Retina (tissue), 1 donor: ENCODE results near the gene DDX31.
A peak's percentile ranks its signal among the peaks of the same experiment; 100 is the strongest.
"Not testable (repeated sequence)": the region's sequence is repeated elsewhere in the genome, so short reads cannot be mapped to it uniquely, and the experiment has no call there.

Experiments used
- DNase-seq: peaks from one replicate; pipeline ENCODE4 v3.0.0-alpha.2; 2016

DDX31 gene

DNA sequence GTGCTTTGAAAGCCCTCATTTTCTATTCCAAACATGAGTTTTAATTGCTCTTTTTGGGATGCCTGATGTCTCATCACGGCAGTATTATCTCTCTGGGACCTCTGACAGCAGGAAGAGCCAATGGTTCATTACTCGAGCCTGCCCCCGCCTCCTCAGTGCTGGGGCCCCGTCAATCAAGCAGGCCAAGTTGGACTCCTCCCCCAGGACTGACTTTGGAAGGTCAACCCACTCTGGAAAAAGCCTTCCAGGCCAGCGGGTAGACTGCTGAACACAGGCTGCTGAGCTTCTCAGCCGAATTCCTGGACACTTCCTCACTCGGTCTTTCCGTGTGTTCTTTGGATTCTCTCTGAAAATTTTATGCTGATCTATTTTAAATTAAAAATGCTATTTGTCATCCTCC is 96.9 kb downstream of the DDX31 start:
- no peak for DNase-seq

DNA sequence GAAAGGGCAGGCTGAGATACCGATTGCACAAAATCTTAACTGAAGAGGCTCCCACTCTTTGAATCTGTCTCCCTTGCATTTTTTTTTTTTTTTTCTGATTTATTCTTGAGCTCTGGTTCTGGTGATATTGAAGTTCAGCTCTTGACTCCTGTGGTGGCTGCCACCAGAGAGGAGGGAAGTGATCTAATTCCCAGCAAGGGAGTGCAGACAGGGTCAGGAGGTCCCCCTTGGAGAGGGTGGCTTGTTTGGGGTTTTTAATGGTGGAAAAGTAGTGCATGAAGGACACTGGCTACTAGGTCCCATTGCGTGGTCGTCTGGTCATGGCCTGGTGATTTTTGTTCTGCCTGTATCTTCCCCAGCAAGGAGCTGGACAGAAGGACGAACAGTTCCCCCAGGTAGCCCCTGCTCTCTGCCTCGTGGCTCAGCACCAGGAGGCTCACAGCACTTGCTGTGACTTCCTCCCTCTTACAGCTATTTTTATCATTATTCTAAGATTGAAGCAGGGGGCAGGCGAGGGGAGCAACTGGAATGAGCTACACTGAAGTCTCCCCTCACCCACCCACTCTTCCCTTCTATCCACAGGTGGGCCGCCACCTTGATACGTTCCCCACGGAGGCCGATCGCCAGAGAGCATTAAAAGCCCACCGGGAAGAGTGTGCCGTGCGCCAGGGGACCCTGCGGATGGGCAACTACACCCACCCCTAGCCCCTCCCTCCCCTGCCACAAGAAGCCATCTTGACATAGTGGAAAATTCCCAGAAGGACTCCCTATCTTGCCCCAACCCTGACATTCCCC is 97.8 kb downstream of the DDX31 start:
- no peak for DNase-seq

DNA sequence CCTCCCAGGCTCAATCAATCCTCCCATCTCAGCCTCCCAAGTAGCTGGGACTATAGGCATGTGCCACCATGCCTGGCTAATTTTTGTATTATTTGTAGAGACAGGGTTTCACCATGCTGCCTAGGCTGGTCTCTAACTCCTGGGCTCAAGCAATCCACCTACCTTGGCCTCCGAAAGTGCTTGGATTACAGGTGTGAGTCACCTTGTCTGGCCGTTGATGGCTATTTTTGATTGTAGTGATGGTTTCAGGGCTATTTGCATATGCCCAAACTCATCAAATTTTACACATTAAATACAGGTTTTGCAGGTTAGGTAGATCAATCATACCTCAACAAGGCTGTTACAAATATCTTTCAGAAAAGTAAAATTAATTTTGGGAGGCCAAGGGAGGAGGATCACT is 101.0 kb downstream of the DDX31 start:
- not testable (repeated sequence) for DNase-seq

DNA sequence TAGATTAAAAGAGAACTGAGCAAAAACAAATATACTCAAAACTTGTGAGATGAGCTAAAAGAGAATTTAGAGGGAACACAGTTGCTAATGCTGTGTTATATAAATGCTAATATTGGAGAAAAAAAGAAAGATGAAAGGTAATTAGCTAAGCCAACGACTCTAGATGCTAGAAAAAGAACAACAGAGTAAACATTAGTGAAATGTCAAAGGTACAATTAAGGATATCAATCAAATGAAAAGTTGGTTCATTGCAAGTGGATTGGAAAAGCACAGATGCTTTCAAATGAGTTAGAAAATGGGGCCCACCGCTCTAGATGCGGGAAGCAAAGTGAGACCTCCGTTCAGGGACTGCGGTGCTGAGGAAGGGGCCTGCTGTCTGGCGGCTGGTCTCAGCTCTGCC is 105.3 kb downstream of the DDX31 start:
- no peak for DNase-seq

DNA sequence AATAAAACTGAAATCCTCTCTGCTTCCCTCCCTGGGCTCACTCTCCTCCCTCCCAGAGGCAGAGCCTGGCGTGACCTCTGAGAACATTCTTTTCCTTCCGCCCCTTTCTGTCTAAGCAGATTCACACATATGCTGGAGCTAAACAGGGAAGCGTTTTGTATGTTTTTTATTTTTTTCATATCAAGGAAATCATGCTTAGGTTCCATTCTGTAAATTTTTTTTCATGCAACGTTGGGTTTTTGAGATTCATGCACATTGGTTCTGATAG is 107.5 kb downstream of the DDX31 start:
- no peak for DNase-seq

DNA sequence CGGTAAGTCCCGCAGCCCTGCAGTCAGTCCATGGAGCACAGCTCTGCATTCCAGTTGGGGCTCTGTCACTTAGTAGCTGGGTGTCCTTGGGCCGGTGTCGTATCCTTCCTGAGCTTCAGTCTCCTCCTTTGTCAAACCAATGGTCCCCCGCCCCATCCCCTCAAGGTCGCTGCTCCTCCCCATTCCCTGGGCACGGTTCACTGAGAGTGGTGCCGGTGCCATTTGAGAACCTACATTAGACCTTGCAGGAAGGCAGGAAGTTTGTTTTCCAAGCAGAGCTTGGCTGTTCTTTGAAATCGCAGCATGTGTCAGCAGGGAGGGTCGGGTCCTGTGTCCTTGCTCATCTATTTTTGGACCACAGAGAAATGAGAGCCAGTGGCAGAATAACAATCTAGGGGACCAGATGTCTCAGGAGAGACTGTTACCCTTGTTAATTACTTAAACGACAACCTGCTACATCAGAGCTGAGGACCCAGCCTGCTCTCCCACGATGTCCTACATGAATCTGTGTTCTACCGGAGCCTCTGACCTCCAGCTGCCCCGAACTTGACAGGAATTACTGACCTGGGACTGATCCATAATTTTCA is 109.1 kb downstream of the DDX31 start:
- DNase-seq, result peak; percentile 49

DNA sequence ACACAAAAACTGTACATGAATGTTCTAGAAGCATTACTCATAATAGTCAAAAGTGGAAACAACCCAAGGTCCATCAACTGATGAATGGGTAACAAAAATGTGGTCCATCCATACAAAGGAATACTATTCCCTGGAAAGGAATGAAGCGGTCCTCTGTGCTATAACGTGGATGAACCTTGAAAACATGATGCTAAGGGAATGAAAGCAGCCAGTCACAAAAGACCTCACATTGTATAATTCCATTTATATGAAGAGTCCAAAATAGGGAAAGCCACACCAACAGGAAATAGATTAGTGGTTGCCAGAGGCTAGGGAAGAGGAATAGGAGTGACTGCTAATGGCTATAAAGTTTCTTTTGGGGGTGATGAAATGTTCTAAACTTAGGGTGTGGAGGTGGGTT is 110.1 kb downstream of the DDX31 start:
- DNase-seq, result no peak

DNA sequence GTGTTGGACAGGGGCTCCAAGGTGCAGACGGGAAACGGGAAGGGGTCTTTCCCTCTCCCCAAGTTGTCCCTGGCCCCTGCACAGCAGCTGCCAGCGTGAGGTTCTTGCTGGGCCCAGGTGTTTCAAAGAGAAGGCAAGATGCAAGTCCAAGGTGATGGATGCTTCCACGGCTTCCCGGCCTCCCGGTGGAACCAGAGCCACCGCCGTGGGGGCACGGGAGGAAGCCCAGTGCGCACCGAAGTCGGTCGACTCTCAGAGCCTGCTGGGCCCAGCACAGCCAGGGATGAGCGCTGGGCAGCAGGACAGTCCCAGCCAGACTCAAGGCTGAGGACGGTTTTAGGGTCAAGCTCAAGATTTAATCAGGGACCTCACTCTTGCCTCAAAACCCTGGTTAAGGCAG is 112.6 kb downstream of the DDX31 start:
- DNase-seq, result no peak

DNA sequence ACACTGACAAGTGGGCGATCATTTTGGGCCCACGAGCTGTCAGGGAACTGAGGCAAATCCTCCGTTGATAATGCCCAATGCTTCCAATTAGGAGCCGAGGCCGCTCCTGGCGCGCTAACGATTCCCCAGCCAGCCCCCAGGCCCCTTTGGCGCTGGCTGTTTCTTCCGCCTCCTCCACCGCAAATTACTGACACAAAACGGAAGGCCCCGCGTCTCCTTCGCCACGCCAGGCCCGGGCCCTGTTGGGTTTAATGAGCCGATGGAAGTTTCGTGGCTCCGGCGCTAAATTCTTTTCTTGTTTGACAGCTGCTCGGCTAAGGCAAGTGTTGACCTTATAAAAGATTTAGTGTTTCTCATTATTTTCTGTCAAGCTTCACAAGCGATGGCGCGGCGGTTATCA is 113.1 kb downstream of the DDX31 start:
- peak; percentile 87 for DNase-seq

DNA sequence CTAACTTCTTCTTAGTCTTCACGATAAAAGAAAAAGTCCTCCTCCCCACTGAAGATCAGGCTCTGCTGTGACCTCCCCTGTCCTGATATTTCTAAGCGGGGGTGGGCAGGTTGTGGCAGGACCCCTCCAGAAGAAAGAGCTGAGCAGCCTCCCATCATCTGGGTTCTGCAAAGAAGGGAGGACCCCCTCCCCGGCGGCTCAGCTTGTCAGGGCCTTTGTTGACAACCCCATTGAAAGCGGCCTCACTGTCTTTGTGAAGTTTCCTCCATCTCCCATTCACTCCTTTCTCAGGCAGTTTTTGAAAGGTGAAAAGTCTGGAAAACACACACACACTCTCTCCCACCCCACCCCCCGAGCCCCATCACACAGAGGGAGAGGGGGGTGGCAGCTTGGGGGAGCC is 113.5 kb downstream of the DDX31 start:
- peak; percentile 50 for DNase-seq

DNA sequence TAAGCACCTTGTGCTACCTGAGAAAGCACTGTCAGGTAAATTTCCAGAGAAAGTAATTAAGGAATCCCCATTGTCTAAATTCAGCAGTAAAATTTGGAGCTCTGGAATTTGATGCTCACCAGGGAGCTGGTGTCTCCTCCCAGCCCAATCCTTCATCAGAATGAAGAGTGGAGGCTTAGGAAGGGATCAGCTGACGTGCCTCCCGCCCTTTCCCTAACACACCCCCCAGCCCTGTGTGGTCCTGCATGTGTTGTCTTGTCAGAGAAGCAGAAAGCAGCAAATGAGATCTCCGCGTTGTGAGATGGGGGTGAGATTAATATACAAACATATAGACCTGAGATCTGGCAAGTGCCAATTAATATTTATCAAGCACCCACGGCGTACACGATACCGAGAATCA is 114.3 kb downstream of the DDX31 start:
- DNase-seq, result no peak

DNA sequence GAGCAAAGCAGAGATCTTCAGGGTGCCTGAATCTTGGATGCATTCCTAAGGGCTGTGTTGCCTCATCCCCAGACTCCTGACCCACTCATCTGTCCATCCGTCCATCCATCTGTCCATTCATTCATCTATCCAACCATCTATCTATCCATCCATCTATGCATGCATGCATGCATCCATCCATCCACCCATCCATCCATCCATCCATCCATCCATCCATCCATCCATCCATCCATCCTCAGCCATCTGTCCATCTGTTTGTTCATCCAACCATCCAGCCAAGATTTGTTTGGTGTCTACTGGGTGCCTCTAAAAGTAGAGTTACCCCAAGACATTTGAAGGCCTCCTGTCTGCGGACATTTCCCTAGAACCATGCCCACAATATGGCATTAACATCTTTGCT is 115.0 kb downstream of the DDX31 start:
- no peak for DNase-seq

DNA sequence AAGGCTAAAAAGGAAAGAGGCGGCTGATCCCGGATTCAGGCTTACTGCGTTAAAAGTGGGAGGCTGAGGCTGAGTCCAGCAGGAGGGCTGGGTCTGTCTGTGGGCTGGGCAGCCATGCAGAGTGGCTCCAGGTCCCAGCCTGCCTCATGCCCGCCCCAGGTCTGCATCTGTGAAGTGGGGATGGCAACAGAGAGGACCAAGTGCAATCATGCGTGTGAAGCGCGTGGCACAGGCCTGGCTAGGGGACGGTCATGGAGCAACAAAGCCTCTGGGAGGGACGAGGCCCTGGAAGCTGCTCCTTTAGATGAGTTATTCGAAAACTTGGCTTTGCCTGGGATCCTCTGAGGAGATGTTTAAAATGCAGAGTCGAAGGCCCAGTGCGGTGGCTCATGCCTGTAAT is 117.7 kb downstream of the DDX31 start:
- DNase-seq, result no peak

DNA sequence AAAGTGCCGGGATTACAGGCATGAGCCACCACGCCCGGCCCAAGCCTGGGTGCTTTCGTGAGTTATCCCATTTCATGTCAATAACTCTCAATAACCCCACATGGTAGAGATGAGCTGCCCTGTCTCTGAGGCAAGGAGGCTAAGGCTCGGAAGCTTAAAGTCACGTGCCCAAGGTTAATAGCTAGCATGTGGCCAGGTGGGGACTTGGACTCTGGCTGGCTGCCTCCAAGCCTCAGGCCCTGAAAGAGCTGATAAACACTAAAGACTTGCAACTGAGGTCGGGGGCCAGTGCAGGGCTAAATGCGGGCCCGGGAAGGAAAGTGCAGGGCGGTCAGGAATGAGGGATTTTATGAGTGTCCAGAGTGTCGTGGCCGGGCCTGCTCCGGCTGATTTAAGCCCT is 118.2 kb downstream of the DDX31 start:
- DNase-seq, result no peak

DNA sequence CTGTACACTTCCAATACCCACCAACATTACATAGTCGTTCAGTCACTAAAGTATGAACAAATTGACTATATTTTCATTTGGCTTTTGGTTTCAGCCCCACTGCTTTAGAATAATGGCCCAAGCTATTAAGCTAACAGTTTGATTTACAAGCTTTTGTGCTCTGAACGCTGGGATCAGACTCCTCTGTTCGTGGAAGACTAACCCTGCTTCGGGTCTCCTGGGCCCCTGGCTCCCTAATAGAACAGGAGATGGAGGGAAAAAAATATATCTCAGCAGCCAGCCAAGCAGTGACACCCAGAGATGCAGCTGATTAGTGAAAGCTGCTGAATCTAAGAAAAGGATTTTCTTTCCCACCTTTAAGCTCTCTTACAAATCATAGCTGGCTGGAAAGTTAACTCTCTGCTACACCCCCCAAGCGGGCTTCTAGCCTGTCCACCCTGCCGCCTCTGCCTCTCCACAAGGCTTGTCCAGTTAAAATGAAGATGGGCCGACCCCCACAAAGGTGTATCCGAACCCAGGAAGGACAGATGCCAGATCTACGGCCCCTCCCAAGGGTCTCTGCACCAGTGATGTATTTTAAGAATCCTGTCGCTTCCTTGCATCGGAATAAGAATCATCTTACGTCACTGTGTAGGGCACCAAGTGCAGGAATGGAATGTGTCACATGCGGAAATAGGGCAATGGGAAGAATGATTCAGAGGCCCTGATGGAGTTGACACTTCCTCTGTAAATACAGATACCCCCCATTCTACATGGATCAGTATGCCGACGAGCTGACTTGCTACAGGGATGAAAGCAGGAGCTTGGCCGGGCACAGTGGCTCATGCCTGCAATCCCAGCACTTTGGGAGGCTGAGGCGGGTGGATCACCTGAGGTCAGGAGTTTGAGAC is 120.8 kb downstream of the DDX31 start:
- DNase-seq, result peak; percentile 70

DNA sequence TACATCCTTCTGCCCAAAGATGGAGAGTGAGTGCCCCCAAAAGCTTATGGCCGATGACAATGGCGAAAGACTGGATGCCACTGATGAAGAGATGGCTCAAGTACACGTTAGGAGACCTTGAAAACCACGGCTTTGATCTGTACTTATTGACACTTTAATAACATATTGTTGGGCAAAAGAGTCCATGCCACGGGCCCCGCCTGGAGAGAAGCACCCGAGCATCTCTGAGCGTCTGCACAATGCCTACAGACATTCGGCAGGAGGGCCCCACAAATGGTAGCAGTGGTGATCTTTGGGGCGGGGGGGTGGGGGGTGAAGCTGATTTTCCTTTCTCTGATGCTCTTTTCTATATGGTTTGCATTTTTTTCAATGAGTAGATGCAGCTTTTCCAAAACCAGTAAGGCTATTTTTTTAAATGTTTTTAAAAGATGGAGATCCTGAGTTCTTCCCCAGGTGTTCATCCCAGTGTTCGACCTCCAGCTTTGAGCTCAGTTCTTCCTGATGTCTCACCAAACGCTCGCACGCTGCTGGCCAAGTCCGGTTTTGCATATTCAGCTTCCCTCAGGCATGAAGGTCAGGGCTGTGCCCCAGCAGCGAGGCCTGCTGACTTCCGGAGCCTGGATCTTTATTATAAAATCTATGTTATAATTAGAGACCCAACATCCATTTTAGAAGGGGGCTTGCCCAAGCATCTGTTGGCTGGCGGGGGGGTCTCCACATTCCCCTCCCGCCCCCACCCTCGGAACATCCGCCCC is 121.6 kb downstream of the DDX31 start:
- no peak for DNase-seq

DNA sequence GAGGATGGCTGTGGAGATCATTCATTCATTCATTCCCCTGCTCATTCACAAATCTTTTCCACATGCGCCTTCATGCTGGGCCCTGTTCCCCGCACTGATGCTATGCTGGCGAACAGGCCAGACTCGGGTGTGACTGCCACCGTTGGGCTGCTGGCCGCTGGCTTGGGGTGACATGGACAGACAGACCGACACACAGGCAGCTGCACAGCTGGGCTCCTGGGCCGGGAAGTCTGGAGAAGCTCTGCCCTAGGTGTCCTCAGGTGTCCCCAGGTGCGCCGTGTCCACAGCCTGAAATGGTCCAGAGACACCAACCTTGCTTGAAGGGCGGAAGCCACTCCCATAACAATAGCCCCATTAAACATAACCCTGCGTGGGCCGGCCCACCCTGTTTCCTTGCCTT is 122.3 kb downstream of the DDX31 start:
- no peak for DNase-seq

DNA sequence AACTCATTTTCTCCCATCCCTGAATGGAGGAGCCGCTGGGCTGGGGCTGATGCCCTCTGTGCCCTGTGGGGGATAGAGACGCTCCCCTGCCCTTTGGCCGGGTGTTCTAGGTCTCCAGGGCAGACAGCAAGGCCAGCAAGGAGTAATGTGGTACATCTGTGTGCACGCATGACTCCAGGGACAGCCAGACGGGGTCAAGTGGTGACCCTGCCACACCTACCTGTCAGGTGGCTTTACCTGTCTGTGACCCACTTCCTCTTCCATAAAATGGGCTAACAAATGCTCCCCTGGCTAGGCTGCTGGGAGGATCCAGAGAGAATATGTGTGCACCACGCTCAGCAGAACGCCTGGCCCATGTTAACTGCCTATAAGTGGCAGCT is 122.7 kb downstream of the DDX31 start:
- DNase-seq, result no peak

DNA sequence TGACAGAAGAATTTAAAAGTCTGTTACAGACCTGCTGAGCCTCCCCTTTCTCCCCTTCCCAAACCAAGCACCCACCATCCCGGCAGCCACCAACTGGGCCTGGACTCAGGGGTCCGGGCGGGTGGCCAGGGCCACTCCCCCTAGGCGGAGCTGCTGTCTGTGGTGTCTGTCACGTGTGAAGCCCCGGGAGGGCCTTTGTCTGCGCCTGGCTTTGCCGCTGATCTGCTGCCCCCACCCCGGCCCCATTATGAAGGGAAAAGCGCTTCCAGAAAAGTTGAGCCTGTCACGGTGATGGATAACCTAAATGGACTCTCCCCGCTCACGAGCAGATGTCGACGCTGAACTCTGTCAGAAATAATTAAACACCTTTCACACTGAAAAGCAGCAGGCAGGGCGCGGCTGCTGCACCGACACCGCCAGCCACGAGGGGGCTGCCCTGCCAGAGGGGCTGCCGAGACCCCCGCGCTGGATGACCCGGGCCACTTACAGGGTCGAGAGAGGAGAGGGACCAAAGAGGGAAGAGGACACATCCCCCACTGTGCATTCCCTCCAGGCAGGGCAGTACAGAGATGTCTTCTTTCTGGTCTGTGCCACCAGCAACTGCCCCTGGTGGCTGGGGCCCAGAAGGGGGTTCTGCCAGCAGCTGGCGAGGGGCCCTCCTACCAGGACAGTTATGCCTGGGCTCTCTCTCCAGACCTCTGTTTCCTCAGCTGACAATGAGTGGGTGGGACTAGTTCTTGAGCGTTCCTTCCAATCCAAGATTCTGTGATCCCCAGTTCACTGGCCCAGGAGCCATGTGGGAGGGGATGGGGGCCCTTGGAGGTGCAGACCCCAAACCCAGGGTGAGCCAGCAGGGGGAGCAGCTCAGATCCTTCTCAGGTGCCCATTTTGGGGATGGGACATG is 123.4 kb downstream of the DDX31 start:
- DNase-seq, result peak; percentile 91

DNA sequence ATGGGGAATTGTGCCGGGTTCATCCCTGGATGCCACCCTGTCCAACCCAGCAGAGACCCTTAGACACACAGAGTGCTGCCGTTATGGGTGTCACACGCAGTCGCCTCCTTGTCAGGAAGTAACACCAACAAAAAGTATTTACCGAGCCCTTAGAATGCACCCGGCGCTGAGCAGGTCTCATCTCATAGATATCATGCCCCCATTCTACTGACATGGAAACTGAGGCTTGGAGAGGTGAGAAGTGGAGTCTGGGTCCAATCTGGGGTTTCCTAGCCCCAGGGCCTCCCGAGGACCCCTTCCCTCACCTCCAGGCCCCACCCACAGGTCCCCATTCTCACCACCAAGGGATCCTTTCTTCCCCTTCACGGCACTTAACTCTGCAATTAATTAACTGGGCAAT is 124.2 kb downstream of the DDX31 start:
- no peak for DNase-seq

DNA sequence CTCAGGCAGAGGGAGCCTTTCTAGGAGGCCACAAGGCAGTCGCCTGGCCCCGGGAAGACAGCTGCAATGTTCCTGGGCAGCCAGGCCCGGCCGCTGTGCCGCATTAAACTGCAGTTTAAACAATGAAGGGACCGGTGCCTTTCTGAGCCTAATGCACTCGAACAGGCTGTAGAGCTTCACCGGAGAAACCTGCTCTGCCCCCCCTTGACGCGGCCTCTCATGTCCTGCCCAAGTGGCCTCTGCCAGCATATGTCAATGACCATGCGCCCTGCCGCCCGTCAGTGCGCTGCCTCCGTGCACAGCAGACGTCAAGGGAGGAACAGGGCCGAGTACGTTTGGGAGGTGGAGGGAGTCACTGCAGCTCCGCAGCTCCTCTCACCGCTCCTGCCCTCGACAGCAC is 125.8 kb downstream of the DDX31 start:
- peak; percentile 90 for DNase-seq

DNA sequence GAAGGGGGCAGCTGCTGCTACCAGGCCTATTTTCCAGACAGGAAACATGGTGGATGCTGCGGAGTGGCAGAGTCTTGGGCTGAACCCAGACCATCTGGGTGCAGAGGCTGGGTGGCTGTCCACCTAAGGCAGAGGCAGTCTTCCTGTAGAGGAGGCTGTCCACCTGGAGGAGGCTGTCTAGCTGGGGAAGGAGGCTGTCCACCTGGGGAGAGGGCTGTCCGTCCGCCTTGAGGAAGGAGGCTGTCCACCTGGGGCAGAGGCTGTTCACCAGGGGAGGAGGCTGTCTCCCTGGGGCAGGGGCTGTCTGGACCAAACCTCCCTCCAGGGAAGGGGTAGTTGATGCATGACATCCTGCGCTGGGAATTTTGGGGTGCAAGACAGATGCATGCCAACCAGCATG is 126.5 kb downstream of the DDX31 start:
- no peak for DNase-seq
